ENCODE data around the gene ACP3. TPM values are rescaled to one million over a fixed set of nuclear protein-coding genes. Genes with fewer than 3 reads are reported as not detected.
"Not testable (repeated sequence)": the region's sequence is repeated elsewhere in the genome, so short reads cannot be mapped to it uniquely, and the experiment has no call there.

The ACP3 gene
- total RNA-seq, 1 donor from 2014 or later, result 1.3 TPM

DNA sequence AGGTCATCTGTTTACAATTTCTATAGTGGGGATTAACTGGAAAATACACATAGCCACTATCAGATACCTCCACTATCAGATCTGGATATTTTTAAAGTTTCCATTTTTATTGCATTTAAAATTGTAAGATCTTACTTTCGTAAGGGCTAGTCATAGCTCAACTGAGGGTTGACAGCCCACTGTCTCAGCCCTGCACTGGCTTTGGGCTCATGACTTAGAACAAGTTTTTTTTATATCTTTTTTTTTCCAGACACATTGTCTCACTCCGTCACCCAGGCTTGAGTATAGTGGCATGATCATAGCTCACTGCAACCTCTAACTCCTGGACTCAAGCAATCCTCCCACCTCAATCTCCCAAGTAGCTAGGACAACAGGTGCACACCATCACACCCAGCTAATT, 51.3 kb downstream of the ACP3 start:
- DNase-seq, result no peak
- Histone ChIP-seq H3K4me1 (no peaks in the 10 kb centered on the region), H3K27ac (replicated peaks) (no peak overlapping the region), H3K36me3 (no peaks in the 10 kb centered on the region), H3K9me3 (replicated peaks) (peaks cover 4% of the 10 kb centered on the region), H3K27me3 (ENCODE audit: low read depth) (peaks cover 5% of the 10 kb centered on the region), H3K4me3 (no peak overlapping the region)
- TF ChIP-seq, protein P1, sequence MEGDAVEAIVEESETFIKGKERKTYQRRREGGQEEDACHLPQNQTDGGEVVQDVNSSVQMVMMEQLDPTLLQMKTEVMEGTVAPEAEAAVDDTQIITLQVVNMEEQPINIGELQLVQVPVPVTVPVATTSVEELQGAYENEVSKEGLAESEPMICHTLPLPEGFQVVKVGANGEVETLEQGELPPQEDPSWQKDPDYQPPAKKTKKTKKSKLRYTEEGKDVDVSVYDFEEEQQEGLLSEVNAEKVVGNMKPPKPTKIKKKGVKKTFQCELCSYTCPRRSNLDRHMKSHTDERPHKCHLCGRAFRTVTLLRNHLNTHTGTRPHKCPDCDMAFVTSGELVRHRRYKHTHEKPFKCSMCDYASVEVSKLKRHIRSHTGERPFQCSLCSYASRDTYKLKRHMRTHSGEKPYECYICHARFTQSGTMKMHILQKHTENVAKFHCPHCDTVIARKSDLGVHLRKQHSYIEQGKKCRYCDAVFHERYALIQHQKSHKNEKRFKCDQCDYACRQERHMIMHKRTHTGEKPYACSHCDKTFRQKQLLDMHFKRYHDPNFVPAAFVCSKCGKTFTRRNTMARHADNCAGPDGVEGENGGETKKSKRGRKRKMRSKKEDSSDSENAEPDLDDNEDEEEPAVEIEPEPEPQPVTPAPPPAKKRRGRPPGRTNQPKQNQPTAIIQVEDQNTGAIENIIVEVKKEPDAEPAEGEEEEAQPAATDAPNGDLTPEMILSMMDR (IDR thresholded peaks at IDR 0.05; ENCODE audit: borderline replicate concordance), result no peak
- intact Hi-C loops (cut with micrococcal nuclease), result no loop called here

DNA sequence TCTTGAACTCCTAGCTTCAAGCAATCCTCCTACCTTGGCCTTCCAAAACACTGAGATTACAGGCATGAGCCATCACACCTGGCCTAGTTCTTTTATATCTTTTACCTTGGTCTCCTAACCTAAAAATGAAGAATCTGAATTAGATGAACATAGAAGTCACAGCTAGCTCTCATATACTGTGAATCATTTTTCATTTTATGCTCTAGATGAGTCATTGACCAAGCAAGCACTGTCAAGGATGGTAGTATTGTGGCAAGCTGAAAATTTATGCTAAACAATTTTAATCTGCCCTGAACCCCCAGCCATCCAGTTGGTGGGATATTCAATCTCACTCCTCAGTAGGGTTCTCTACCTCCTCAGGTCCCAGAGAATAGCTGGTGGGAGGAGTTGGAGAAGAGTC, 51.8 kb downstream of the ACP3 start:
- TF ChIP-seq, protein P1 (IDR thresholded peaks at IDR 0.05; ENCODE audit: borderline replicate concordance), result no peak
- DNase-seq, result no peak
- Histone ChIP-seq H3K4me1 (no peaks in the 10 kb centered on the region), H3K4me3 (no peak overlapping the region), H3K27ac (replicated peaks) (no peak overlapping the region), H3K36me3 (no peaks in the 10 kb centered on the region), H3K9me3 (replicated peaks) (peaks cover 4% of the 10 kb centered on the region), H3K27me3 (ENCODE audit: low read depth) (peaks cover 5% of the 10 kb centered on the region)
- intact Hi-C loops (cut with micrococcal nuclease), result no loop called here

DNA sequence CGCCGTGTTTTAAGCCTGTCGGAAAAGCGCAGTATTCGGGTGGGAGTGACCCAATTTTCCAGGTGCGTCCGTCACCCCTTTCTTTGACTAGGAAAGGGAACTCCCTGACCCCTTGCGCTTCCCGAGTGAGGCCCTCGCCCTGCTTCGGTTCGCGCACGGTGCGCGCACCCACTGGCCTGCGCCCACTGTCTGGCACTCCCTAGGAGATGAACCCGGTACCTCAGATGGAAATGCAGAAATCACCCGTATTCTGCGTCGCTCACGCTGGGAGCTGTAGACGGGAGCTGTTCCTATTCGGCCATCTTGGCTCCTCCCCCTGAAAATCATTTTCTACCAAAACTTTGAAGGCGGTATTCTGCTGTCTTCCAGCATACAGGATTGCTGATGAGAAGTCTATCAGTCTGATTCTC, 59.7 kb downstream of the ACP3 start:
- intact Hi-C loops (cut with micrococcal nuclease); H3K4me1 ChIP-seq; H3K9me3 ChIP-seq (replicated peaks); DNase-seq; H3K27ac ChIP-seq (replicated peaks); H3K36me3 ChIP-seq: not testable (repeated sequence)
- H3K27me3 ChIP-seq (ENCODE audit: low read depth), result peaks cover 18% of the 10 kb centered on the region
- H3K4me3 ChIP-seq, result peak overlapping the region; percentile 19

DNA sequence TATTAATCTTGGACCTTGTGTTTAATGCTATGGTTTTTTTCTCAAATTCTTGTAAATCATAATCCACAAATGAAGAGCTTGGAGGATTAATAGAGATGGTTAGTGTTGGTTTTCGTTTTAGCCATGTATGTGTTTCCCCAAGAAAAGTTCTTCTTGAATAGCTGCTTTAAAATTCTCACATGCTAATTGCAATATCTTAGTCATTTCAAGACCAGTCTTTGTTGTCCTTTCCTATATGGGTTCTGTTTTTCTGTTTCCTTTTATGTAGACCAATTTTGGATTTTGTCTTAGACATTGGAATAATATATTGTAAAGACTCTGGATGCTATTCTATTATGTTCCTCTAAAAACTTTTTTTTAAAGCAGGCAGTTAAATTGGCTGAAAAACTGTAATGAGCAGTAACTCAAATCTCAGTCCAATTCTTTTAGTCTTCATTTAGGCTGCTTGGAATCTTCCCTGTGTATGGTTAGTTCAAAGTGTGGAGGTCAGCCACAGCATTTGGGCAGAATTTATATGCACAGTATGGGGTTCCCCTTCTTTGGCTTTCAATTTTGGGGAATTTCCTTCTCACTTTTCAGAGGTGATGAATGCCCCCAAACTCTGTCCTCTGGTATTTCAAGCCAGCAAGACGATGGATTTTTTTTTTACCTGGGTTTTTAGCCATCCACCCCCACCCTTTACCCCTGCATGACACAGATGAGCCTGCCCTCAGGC, 61.0 kb downstream of the ACP3 start:
- TF ChIP-seq, protein P1 (IDR thresholded peaks at IDR 0.05; ENCODE audit: borderline replicate concordance), result no peak
- Histone ChIP-seq H3K4me1 (no peaks in the 10 kb centered on the region), H3K36me3 (no peaks in the 10 kb centered on the region), H3K27me3 (ENCODE audit: low read depth) (peaks cover 24% of the 10 kb centered on the region), H3K4me3 (no peak overlapping the region), H3K27ac (replicated peaks) (no peak overlapping the region), H3K9me3 (replicated peaks) (no peaks in the 10 kb centered on the region)
- no peak for DNase-seq
- intact Hi-C loops (cut with micrococcal nuclease), result no loop called here

DNA sequence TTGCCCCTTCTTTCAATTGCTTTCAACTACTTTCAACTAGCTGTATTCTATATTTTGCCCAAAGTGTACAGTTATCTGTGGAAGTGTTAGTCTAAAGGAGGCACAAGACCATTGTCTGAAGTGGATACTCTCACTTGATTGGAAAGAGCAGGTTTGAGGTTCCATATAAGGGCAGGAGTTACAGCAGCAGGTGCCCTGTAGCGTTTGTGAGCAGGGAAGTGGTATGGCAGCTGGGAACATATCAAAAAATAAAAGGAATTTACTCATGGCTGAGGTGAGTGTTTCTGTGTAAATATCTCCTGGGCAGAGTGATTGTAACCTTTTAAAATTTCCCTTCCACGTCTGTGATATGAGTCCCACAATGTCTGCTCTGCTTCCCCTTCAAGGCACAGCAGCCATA, 61.6 kb downstream of the ACP3 start:
- DNase-seq, result no peak
- intact Hi-C loops (cut with micrococcal nuclease), result no loop called here
- Histone ChIP-seq H3K27ac (replicated peaks) (no peak overlapping the region), H3K27me3 (ENCODE audit: low read depth) (peaks cover 30% of the 10 kb centered on the region), H3K4me3 (no peak overlapping the region), H3K36me3 (no peaks in the 10 kb centered on the region), H3K4me1 (no peaks in the 10 kb centered on the region), H3K9me3 (replicated peaks) (no peaks in the 10 kb centered on the region)
- TF ChIP-seq, protein P1 (IDR thresholded peaks at IDR 0.05; ENCODE audit: borderline replicate concordance), result no peak

DNA sequence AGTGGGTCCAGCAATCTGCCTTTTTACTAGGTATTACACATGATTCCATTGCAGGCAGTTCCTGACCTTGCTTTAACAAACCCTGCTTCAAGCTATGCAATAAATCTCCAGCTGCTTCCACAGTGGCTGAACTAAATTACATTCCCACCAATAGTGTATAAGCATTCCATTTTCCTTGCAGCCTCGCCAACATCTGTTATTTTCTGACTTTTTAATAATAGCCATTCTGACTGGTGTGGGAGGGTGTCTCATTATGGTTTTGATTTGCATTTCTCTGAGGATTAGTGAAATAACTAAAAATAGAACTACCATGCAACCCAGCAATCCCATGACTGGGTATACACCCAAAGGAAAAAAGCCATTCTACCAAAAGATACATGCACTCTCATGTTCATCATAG, 63.7 kb downstream of the ACP3 start:
- Histone ChIP-seq H3K9me3 (replicated peaks) (no peaks in the 10 kb centered on the region), H3K27ac (replicated peaks) (no peak overlapping the region), H3K4me1 (no peaks in the 10 kb centered on the region), H3K36me3 (no peaks in the 10 kb centered on the region), H3K27me3 (ENCODE audit: low read depth) (peaks cover 30% of the 10 kb centered on the region), H3K4me3 (no peak overlapping the region)
- TF ChIP-seq, protein P1 (IDR thresholded peaks at IDR 0.05; ENCODE audit: borderline replicate concordance), result no peak
- no peak for DNase-seq
- intact Hi-C loops (cut with micrococcal nuclease), result no loop called here

Data from left ventricle myocardium inferior (tissue), 1 donor.